Testis (tissue), 3 donors: ENCODE data around the gene CFAP57. TPM values are rescaled to one million over a fixed set of nuclear protein-coding genes. Genes with fewer than 3 reads are reported as not detected.

Experiments used
- DNase-seq: peaks from one replicate; pipeline ENCODE4 v3.0.0-alpha.2; 2019
- H3K27ac ChIP-seq, 2 donors: fragments of 200-600 bp; sonication (generic); one replicate each; pipeline ENCODE4 v1.5.1; 2019
- H3K27me3 ChIP-seq: fragments of 200-600 bp; sonication (generic); one replicate; pipeline ENCODE4 v1.5.1; 2019
- H3K36me3 ChIP-seq: fragments of 200-600 bp; sonication (generic); one replicate; pipeline ENCODE4 v1.5.1; 2017; ENCODE audit warnings: low read depth; ENCODE audit errors: missing control alignments
- H3K4me1 ChIP-seq: fragments of 200-600 bp; sonication (generic); one replicate; pipeline ENCODE4 v1.5.1; 2019
- H3K4me3 ChIP-seq, 2 donors: fragments of 200-600 bp; sonication (generic); one replicate each; pipeline ENCODE4 v1.5.1; 2017 to 2019
- H3K9me3 ChIP-seq: fragments of 200-600 bp; sonication (generic); one replicate; pipeline ENCODE4 v1.5.1; 2017
- POLR2A ChIP-seq: fragments of 450-650 bp; IDR thresholded peaks from one replicate; pipeline ENCODE4 v1.6.1; 2017; ENCODE audit warnings: antibody characterized with exemption, mild to moderate bottlenecking, moderate library complexity
- WGBS, 2 donors: methylation state at CpG; one replicate each; pipeline ENCODE4 v1.1.5; 2018; 5-methylcytosine and 5-hydroxymethylcytosine counted together
- intact Hi-C: fragments of 100-400 bp; cut with DNase I; formaldehyde crosslinking; loops from one replicate; pipeline ENCODE4 v1.15.1; 2023; ENCODE audit warnings: low total_unique reads
- polyA plus RNA-seq: library from polyadenylated mRNA; stranded (reverse); fragments of 350-450 nt; fragmentation: Illumina TruSeq; extraction: RNeasy Lipid Tissue Mini Kit (QIAGEN cat#74804); gene quantifications from one replicate; pipeline ENCODE4 v1.2.3, GENCODE V29; 2014; ENCODE audit warnings: low read depth, low replicate concordance; ENCODE audit not compliant: insufficient read depth
- total RNA-seq, 2 donors: library from RNA; depleted of rRNA; stranded (reverse); fragments of >200 nt; gene quantifications; one replicate each; pipeline ENCODE4 v1.2.3, GENCODE V29; 2016
- TF ChIP-seq, protein P1 (sequence below), 3 experiments: fragments of 450-650 bp in 2 of 3; fragments of 200-600 bp in 1 of 3; sonication (generic) in 1 of 3; IDR thresholded peaks; one replicate each; pipeline ENCODE4 v1.5.1; 2016 to 2019; ENCODE audit warnings: antibody characterized with exemption in 3 of 3, mild to moderate bottlenecking in 2 of 3, moderate library complexity in 1 of 3

The CFAP57 gene
- total and polyA plus RNA-seq, 3 donors from 2014 or later: 16.6 to 38.7 (median 22.9) TPM

DNA sequence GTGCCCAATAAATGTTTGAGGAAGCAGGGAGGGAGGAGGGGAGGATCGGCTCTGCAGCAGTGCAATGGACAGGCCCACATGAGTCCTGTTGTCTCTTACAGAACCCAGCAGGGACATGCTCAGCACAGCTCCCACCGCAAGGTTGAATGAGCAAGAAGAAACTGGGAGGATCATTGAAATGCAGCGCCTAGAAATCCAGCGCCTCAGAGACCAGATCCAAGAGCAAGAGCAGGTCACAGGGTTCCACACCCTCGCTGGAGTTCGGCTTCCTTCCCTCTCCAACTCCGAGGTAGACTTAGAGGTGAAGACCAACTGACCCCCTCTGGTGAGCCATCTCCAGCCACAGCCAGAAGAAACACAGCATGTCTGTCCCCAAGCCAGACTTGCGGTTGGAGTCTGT lies 81.7 kb downstream of the CFAP57 start:
- WGBS, 2 donors: 91 to 94% methylated on average over 7 to 8 of the region's 8 CpGs
- Histone ChIP-seq H3K27me3 (no peaks in the 10 kb centered on the region), H3K4me3 (no peak overlapping the region), H3K36me3 (no peaks in the 10 kb centered on the region), H3K4me1 (no peaks in the 10 kb centered on the region), H3K27ac (no peak overlapping the region), H3K9me3 (no peaks in the 10 kb centered on the region)
- intact Hi-C loops: no loop called here
- no peak for TF ChIP-seq POLR2A
- TF ChIP-seq, protein P1, sequence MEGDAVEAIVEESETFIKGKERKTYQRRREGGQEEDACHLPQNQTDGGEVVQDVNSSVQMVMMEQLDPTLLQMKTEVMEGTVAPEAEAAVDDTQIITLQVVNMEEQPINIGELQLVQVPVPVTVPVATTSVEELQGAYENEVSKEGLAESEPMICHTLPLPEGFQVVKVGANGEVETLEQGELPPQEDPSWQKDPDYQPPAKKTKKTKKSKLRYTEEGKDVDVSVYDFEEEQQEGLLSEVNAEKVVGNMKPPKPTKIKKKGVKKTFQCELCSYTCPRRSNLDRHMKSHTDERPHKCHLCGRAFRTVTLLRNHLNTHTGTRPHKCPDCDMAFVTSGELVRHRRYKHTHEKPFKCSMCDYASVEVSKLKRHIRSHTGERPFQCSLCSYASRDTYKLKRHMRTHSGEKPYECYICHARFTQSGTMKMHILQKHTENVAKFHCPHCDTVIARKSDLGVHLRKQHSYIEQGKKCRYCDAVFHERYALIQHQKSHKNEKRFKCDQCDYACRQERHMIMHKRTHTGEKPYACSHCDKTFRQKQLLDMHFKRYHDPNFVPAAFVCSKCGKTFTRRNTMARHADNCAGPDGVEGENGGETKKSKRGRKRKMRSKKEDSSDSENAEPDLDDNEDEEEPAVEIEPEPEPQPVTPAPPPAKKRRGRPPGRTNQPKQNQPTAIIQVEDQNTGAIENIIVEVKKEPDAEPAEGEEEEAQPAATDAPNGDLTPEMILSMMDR (IDR thresholded peaks at IDR 0.05): no peak
- DNase-seq: no peak

DNA sequence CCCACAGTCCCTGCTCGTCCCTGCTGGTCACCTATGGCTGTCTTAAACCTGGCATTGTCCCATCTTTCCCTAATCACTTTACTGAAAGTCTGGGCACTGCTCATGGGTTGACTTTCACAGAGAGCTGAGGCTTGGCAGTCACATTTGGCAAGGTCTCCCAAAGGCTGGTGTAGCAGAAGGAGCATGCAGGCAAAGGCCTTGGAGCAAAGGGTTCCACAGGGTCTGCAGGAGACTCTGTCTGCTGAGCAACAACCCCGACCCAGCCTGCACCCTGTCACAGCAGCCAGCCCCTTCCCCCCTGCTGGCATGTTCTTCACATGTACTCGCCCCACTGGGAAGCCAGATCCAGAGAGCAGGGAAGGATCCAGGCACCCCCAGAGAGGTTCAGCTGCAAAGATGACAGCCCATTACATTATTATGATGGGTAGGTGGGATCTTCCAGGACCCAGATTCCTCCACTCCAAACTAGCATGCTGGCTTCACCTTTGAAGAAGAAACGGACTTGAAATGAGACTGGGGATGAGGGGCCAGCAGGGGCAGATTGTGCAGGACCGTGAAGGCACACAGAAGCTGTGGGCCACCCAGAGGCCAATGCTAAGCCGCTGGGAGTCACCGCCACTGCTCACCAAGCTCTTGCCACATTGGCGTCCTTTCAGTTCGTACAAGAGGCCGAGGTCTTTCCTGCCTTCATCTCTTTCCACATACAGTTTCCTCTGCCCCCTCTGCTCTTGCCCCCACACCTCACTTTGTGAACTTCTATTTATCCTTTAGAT lies 83.5 kb downstream of the CFAP57 start:
- no peak for TF ChIP-seq POLR2A
- TF ChIP-seq, protein P1 (IDR thresholded peaks at IDR 0.05): no peak
- no peak overlapping the region for H3K27ac ChIP-seq
- no peaks in the 10 kb centered on the region for H3K27me3 ChIP-seq
- no peak for DNase-seq
- no peak overlapping the region for H3K4me3 ChIP-seq
- H3K4me1 ChIP-seq: no peaks in the 10 kb centered on the region
- no peaks in the 10 kb centered on the region for H3K9me3 ChIP-seq
- H3K36me3 ChIP-seq: no peaks in the 10 kb centered on the region
- 72 to 73% methylated on average over 10 of the region's 10 CpGs for WGBS, 2 donors
- intact Hi-C loops: no loop called here

DNA sequence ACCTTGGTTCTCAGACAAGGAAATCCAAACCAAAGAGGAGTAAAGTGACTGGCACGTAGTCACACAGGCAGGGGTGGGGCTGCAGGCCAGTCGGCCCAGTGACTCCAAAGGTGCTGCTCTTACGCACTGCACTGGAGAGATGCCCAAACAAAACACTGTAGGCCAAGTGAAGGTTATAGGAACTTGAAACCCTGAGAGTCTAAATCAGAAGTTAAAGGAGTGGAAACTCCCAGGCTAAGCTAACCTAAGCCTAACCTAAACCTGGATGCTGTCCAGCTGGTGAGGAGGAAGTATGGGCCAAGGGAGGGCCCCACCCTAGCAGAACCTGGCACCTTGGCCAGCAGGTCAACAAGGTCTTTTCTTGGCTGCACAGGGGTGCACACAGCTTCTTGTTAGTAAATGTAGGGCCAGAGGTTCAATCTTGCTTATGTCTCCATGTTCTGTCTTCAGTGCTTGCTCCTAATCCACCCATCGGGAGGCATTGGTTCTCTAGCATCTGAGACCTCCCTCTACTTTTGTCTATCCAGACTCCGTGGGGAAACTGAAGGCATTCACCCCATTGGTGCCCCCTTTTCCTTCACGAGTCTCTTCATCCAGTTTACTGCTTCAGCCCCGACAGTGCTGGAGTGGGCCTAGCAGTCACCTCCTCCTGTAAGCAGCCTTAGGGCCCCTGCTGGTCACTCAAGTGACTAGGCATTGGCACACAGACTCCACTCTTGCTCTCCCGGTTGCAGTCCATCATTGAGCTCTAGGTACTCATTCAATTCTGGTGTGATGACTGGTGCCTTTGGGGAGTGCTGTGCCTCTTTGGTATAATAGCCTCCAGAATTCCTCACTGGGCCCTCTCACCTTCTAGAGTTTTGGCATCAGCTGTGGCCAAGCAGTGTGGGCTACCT lies 84.8 kb downstream of the CFAP57 start:
- no peak overlapping the region for H3K4me3 ChIP-seq
- no peaks in the 10 kb centered on the region for H3K9me3 ChIP-seq
- H3K27ac ChIP-seq: no peak overlapping the region
- H3K36me3 ChIP-seq: no peaks in the 10 kb centered on the region
- WGBS, 2 donors: 88 to 91% methylated on average over 8 of the region's 8 CpGs
- H3K27me3 ChIP-seq: no peaks in the 10 kb centered on the region
- no peaks in the 10 kb centered on the region for H3K4me1 ChIP-seq
- TF ChIP-seq, protein P1 (IDR thresholded peaks at IDR 0.05): no peak
- TF ChIP-seq POLR2A: no peak
- peak; percentile 6 for DNase-seq
- intact Hi-C loops: no loop called here

DNA sequence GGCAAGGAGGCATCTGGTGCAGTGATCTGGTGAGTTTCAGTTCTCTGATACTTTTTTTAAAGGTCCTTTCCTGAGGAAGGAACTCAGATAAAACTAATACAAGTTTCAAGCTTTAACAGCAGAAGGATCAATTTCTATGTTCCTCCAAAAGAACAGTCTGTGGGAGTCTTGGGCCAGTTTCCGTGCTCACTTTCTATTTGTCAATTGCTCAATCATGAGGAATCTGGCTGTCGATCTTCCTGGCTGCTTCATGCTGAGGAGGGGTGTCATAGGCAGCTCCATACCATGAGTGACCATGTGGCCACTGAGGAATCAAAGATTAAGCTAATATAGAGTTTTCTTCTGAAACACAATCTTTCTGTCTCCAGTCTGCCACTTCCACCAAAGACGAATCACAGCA lies 86.2 kb downstream of the CFAP57 start:
- no peak overlapping the region for H3K27ac ChIP-seq
- intact Hi-C loops: no loop called here
- TF ChIP-seq, protein P1 (IDR thresholded peaks at IDR 0.05): no peak
- TF ChIP-seq POLR2A: no peak
- no peaks in the 10 kb centered on the region for H3K9me3 ChIP-seq
- no peaks in the 10 kb centered on the region for H3K36me3 ChIP-seq
- WGBS, 2 donors: 67 to 70% methylated on average over 3 of the region's 3 CpGs
- no peaks in the 10 kb centered on the region for H3K27me3 ChIP-seq
- H3K4me1 ChIP-seq: no peaks in the 10 kb centered on the region
- peak; percentile 5 for DNase-seq
- H3K4me3 ChIP-seq: no peak overlapping the region
